Measurements from ENCODE around the gene GPATCH4.
A peak's percentile ranks its signal among the peaks of the same experiment; 100 is the strongest.
"Not testable (repeated sequence)": the region's sequence is repeated elsewhere in the genome, so short reads cannot be mapped to it uniquely, and the experiment has no call there.

GPATCH4 gene

GRCh38 chr1:156571919-156572662 lies 29.2 kb downstream of the GPATCH4 start, which contains the start of gene IQGAP3:
TSS of gene IQGAP3 (minus strand) at chr1:156572565. CDS start at chr1:156572529, 36 bp downstream.
- peak; percentile 73 for DNase-seq

- no peak for DNase-seq
Measured at GRCh38 chr1:156571261-156571852, 29.9 kb downstream of the GPATCH4 start.

GRCh38 chr1:156566436-156566835 lies 34.8 kb downstream of the GPATCH4 start:
- DNase-seq = no peak

GRCh38 chr1:156565519-156565918 lies 35.8 kb downstream of the GPATCH4 start:
- DNase-seq = no peak

- no peak for DNase-seq
Measured at GRCh38 chr1:156560585-156561163, 40.6 kb downstream of the GPATCH4 start.

GRCh38 chr1:156559797-156560385 lies 41.4 kb downstream of the GPATCH4 start:
- DNase-seq = no peak

GRCh38 chr1:156559086-156559796 lies 42.0 kb downstream of the GPATCH4 start:
- no peak for DNase-seq

- DNase-seq = no peak
Measured at GRCh38 chr1:156556354-156556753, 44.9 kb downstream of the GPATCH4 start.

GRCh38 chr1:156555715-156556114 lies 45.6 kb downstream of the GPATCH4 start:
- no peak for DNase-seq

GRCh38 chr1:156554971-156555370 lies 46.3 kb downstream of the GPATCH4 start:
- DNase-seq = no peak

- DNase-seq = no peak
Measured at GRCh38 chr1:156553860-156554485, 47.3 kb downstream of the GPATCH4 start.

- DNase-seq = not testable (repeated sequence)
Measured at GRCh38 chr1:156552937-156553336, 48.3 kb downstream of the GPATCH4 start.

GRCh38 chr1:156552518-156552917 lies 48.8 kb downstream of the GPATCH4 start:
- DNase-seq = no peak

GRCh38 chr1:156551869-156552268 lies 49.4 kb downstream of the GPATCH4 start:
- no peak for DNase-seq

GRCh38 chr1:156551066-156551643 lies 50.1 kb downstream of the GPATCH4 start:
- DNase-seq = no peak

- DNase-seq = no peak
Measured at GRCh38 chr1:156550346-156550745, 50.9 kb downstream of the GPATCH4 start.

- DNase-seq = no peak
Measured at GRCh38 chr1:156549831-156550230, 51.4 kb downstream of the GPATCH4 start.

GRCh38 chr1:156549390-156549789 lies 51.9 kb downstream of the GPATCH4 start:
- DNase-seq = no peak

- DNase-seq = no peak
Measured at GRCh38 chr1:156547982-156548381, 53.3 kb downstream of the GPATCH4 start.

- DNase-seq = no peak
Measured at GRCh38 chr1:156547434-156547833, 53.8 kb downstream of the GPATCH4 start.

- no peak for DNase-seq
Measured at GRCh38 chr1:156546267-156546666, 55.0 kb downstream of the GPATCH4 start.

GRCh38 chr1:156544592-156545102 lies 56.6 kb downstream of the GPATCH4 start:
- no peak for DNase-seq
